Vein endothelial cell (primary cell): ENCODE data around the gene AKR1B15. TPM values are rescaled to one million over a fixed set of nuclear protein-coding genes. Genes with fewer than 3 reads are reported as not detected.

Experiments used
- total RNA-seq: library from RNA; depleted of rRNA; stranded (reverse); fragments of >200 nt; gene quantifications from 2 replicates; pipeline ENCODE4 v1.2.3, GENCODE V29; 2012

The AKR1B15 gene
- not detected in 2 replicates for total RNA-seq

GRCh38 chr7:134548877-134549276 is at the start of gene AKR1B15:
Gene AKR1B15, plus strand, starts transcription at chr7:134549110. Its CDS starts 15,510 bp downstream, at chr7:134564620.

Other genes starting within 250 kb of the AKR1B15 start
- 11.8 and 17.7 TPM in 2 replicates for gene SLC35B4, start 232.2 kb upstream of the AKR1B15 start, total RNA-seq
- 82.0 and 99.2 TPM in 2 replicates for gene AKR1B1, start 90.0 kb upstream of the AKR1B15 start, total RNA-seq
- gene AKR1B10, start 21.5 kb upstream of the AKR1B15 start, total RNA-seq: under 0.01 and 0.19 TPM in 2 replicates
- 48.2 and 55.9 TPM in 2 replicates for gene BPGM, start 97.7 kb downstream of the AKR1B15 start, total RNA-seq
- gene CALD1, start 230.5 kb downstream of the AKR1B15 start, total RNA-seq: 203 and 317 TPM in 2 replicates